K562 (cell line): ENCODE results near the gene EIF2AK2. TPM values are rescaled to one million over a fixed set of nuclear protein-coding genes. Genes with fewer than 3 reads are reported as not detected.

Experiments
- ATAC-seq: fragments of 200-7000 bp; cut with Tn5 transposase; 3 replicates; pipeline ENCODE4 v1.9.1; 2020; ENCODE audit warnings: moderate library complexity
- BruUV-seq: library from RNA; stranded (reverse); fragments of 400-500 nt; replicated peaks from 2 replicates; lab custom pipeline; 2021; lab: Mats Ljungman, UMichigan
- CTCF ChIA-PET: fragments of 300-600 bp; formaldehyde crosslinking; extraction: SDS; loops from one replicate; lab custom pipeline; 2021; ENCODE audit warnings: low intra/inter-chr PET ratio; lab: Yijun Ruan, JAX
- POLR2A ChIA-PET: fragments of 300-600, 350-650 bp; sonication (Branson Sonifier 250); formaldehyde crosslinking; extraction: SDS; loops from one replicate; lab custom pipeline; 2021; ENCODE audit warnings: antibody characterized with exemption, inconsistent platforms; lab: Yijun Ruan, JAX
- DNase-seq, 4 experiments: peaks; one replicate each; pipeline versions ENCODE4 v3.0.0 to v3.0.0-alpha.2; 2011 to 2018; ENCODE audit warnings: low spot score in 3 of 4, mixed read lengths in 3 of 4; ENCODE audit errors: extremely low read depth in 1 of 4
- FAIRE-seq: peaks from 2 replicates; lab custom pipeline; 2011; peaks lifted over from hg19 to GRCh38; lab: Jason Lieb, UNC
- H2AFZ ChIP-seq: 2 replicates; pipeline ENCODE4 v1.6.0; 2011; ENCODE audit warnings: low read depth, low read length, control low read depth, inconsistent platforms
- H3K27ac ChIP-seq: fragments of 200-600 bp; 3 replicates; pipeline ENCODE4 v1.8.0; 2011; ENCODE audit warnings: low read depth, mild to moderate bottlenecking, control low read depth, inconsistent platforms, low read length, moderate library complexity, mixed read lengths; ENCODE audit errors: extremely low read depth
- H3K27me3 ChIP-seq, 2 experiments: fragments of 300-600 bp in 1 of 2; 2 replicates in 1 of 2; 3 replicates in 1 of 2; pipeline versions ENCODE4 v1.6.0 to v1.8.0; 2011; ENCODE audit warnings: inconsistent platforms in 2 of 2, low read length in 2 of 2, mild to moderate bottlenecking in 1 of 2, mixed read lengths in 1 of 2, moderate library complexity in 1 of 2; ENCODE audit not compliant: control insufficient read depth in 2 of 2, insufficient read depth in 2 of 2
- H3K36me3 ChIP-seq: fragments of 300-600 bp; 3 replicates; pipeline ENCODE4 v1.8.0; 2011; ENCODE audit warnings: mild to moderate bottlenecking, low read length, inconsistent platforms; ENCODE audit not compliant: control insufficient read depth, insufficient read depth
- H3K4me1 ChIP-seq, 2 experiments: fragments of 200-600 bp in 1 of 2; replicated peaks in 1 of 2; 2 replicates in 1 of 2; 3 replicates in 1 of 2; pipeline versions ENCODE4 v1.5.1 to v1.8.0; 2011; ENCODE audit warnings: inconsistent platforms in 2 of 2, low read length in 2 of 2, mild to moderate bottlenecking in 1 of 2, mixed read lengths in 1 of 2, moderate library complexity in 1 of 2; ENCODE audit not compliant: control insufficient read depth in 2 of 2, insufficient read depth in 2 of 2
- H3K4me2 ChIP-seq: 2 replicates; pipeline ENCODE4 v1.6.1; 2011; ENCODE audit warnings: low read length, control low read depth, inconsistent platforms, mixed read lengths; ENCODE audit not compliant: insufficient read depth
- H3K4me3 ChIP-seq: fragments of 200-600 bp; sonication (generic), shearing (Covaris generic); 2 replicates; pipeline ENCODE4 v1.5.1; 2016; ENCODE audit warnings: control low read depth, inconsistent platforms
- H3K79me2 ChIP-seq: fragments of 200-600 bp; 3 replicates; pipeline ENCODE4 v1.8.0; 2011; ENCODE audit warnings: low read length, inconsistent platforms; ENCODE audit not compliant: control insufficient read depth, insufficient read depth
- H3K9ac ChIP-seq, 2 experiments: 2 replicates each; pipeline versions ENCODE4 v1.6.0 to v1.6.1; 2011; ENCODE audit warnings: low read depth in 2 of 2, low read length in 2 of 2, control low read depth in 1 of 2, inconsistent platforms in 1 of 2, mild to moderate bottlenecking in 1 of 2, mixed read lengths in 1 of 2; ENCODE audit not compliant: insufficient read depth in 1 of 2
- H3K9me1 ChIP-seq: one replicate; pipeline ENCODE4 v1.6.0; 2011; ENCODE audit warnings: inconsistent platforms, mild to moderate bottlenecking, low read length, moderate library complexity; ENCODE audit not compliant: control insufficient read depth, insufficient read depth
- H3K9me3 ChIP-seq: replicated peaks from 2 replicates; pipeline ENCODE4 v1.5.1; 2011; ENCODE audit warnings: low read depth, low read length, inconsistent platforms; ENCODE audit not compliant: control insufficient read depth, insufficient read depth
- H4K20me1 ChIP-seq: replicated peaks from 2 replicates; pipeline ENCODE4 v1.6.1; 2011; ENCODE audit warnings: low read length, inconsistent platforms, mixed read lengths; ENCODE audit not compliant: control insufficient read depth, insufficient read depth
- ATF4 ChIP-seq: fragments of 450-650 bp; formaldehyde crosslinking; IDR thresholded peaks from 2 replicates; pipeline ENCODE4 v1.4.0; 2022; ENCODE audit warnings: mild to moderate bottlenecking, moderate library complexity
- CBFB ChIP-seq: sonication (generic); formaldehyde crosslinking; IDR thresholded peaks from 2 replicates; pipeline ENCODE4 v1.4.0; 2020; ENCODE audit warnings: mild to moderate bottlenecking, missing genetic modification reagents
- CHD1 ChIP-seq: fragments of 200-600 bp; sonication (generic); IDR thresholded peaks from one replicate; pipeline ENCODE4 v1.6.1; 2012; ENCODE audit warnings: mild to moderate bottlenecking, moderate library complexity, low read length, inconsistent platforms
- GABPA ChIP-seq: fragments of 200-800 bp; sonication (Bioruptor generic); conservative IDR thresholded peaks from 2 replicates; pipeline ENCODE4 v1.6.1; 2016; ENCODE audit warnings: low read depth, missing genetic modification characterization, missing compliant biosample characterization
- HMBOX1 ChIP-seq: sonication (generic); IDR thresholded peaks from 2 replicates; pipeline ENCODE4 v1.6.1; 2016
- HSF4 ChIP-seq: fragments of 250-450 bp; sonication (Bioruptor Pico); IDR thresholded peaks from 2 replicates; pipeline ENCODE4 v2.1.2; 2022; ENCODE audit warnings: mild to moderate bottlenecking, moderate library complexity, borderline replicate concordance
- ZNF316 ChIP-seq: fragments of 450-650 bp; IDR thresholded peaks from 2 replicates; pipeline ENCODE4 v1.6.1; 2016
- WGBS: fragments of 100-300 bp; shearing (Covaris generic); methylation state at CpG from one replicate; pipeline ENCODE4 v1.1.6; 2016; ENCODE audit warnings: low coverage, mixed read lengths; ENCODE audit not compliant: insufficient coverage; ENCODE audit errors: missing lambda C conversion rate; 5-methylcytosine and 5-hydroxymethylcytosine counted together
- in situ Hi-C: fragments of 300-500 bp; cut with MboI; formaldehyde crosslinking; loops from 4 replicates; pipeline ENCODE4 v1.15.0; 2018; ENCODE audit warnings: inconsistent platforms, mixed read lengths
- intact Hi-C: fragments of 100-400 bp; cut with micrococcal nuclease; formaldehyde crosslinking; loops from 2 replicates; pipeline ENCODE4 v1.14.2; 2022
- polyA plus RNA-seq, 8 experiments: library from polyadenylated mRNA; depleted of rRNA in 4 of 8; stranded (reverse) in 5 of 8; unstranded in 3 of 8; fragments of >200 nt; fragmentation: Nextera tagmentation in 2 of 8; fragmentation: Illumina TruSeq in 1 of 8; extraction: Ambion mirVana in 2 of 8; extraction: Trizol in 1 of 8; gene quantifications; 2 replicates each; pipeline versions ENCODE4 v1.2.1 to v1.2.3, GENCODE V29; 2011 to 2014; ENCODE audit warnings: inconsistent platforms in 1 of 8, missing spikeins in 1 of 8
- total RNA-seq, 7 experiments: library from RNA; depleted of rRNA in 6 of 7; stranded (reverse); fragments of >200 nt in 6 of 7; fragmentation: Illumina TruSeq in 2 of 7; extraction: Trizol in 2 of 7; gene quantifications; 2 replicates each; pipeline versions ENCODE4 v1.2.1 to v1.2.3, GENCODE V29; 2011 to 2021; ENCODE audit warnings: low replicate concordance in 1 of 7
- TF ChIP-seq, protein P1 (sequence below), 3 experiments: fragments of 200-800 bp in 1 of 3; fragments of 250-450 bp in 1 of 3; fragments of 450-650 bp in 1 of 3; sonication (Bioruptor Pico) in 1 of 3; sonication (Bioruptor generic) in 1 of 3; formaldehyde crosslinking in 1 of 3; IDR thresholded peaks; 2 replicates each; pipeline versions ENCODE4 v1.6.1 to v1.8.0; 2016 to 2022; ENCODE audit warnings: mild to moderate bottlenecking in 2 of 3, missing genetic modification characterization in 2 of 3, missing compliant biosample characterization in 1 of 3, moderate library complexity in 1 of 3
- TF ChIP-seq, protein P2 (sequence below): IDR thresholded peaks from 2 replicates; pipeline ENCODE4 v1.6.1; 2016; ENCODE audit warnings: missing genetic modification characterization, missing compliant biosample characterization

Gene EIF2AK2
- total and polyA plus RNA-seq, 9 of the 15 experiments (the other 6 are each of a cell fraction or from before 2014, with no cell fraction given), result 3.8 to 19.5 (median 13.3) TPM

DNA sequence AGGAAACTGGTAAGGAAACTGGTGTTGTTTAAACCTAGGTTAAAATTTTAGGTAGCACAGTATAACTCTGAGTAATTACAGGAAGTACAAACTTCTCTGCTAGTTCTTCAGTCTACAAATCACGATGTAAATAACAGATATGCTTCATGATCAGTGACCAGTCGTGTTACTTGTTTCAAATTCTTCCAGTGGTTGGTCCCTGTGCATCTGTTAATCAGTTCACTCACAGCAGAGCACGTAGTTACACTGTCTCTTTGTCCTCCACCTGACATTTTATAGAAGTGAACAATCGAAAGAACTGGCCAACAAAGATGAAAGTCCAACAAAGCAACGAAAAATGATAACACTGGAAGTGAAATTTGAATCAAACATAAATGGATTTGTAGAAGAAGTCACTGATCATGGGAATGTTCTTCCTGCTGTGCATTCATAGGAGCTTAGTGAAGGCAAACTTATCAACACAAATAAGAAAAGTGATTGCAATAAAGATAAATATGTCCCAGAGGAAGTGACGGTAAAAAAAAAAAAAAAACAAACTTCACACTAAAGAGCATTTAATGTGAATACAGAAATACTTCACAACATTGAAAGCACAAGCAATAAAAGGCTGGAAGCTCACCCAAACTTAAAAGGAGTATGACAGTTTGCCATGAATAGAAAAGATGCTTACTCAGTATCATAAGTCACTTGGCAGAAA is 7.0 kb downstream of the EIF2AK2 start:
- DNase-seq (peak in 2 of 4 experiments; percentile 6 to 16), ATAC-seq (peak; percentile 66), FAIRE-seq (peak; percentile 54)
- H3K4me1 ChIP-seq, result peaks cover 2 to 7% of the 10 kb centered on the region in 2 experiments; a peak in 3 of 5 replicates
- H3K4me3 ChIP-seq, result no peak overlapping the region
- POLR2A ChIA-PET, result no interaction called here
- H3K9ac ChIP-seq, result no peak overlapping the region
- H3K27me3 ChIP-seq, result no peaks in the 10 kb centered on the region
- intact Hi-C loops, result no loop called here
- BruUV-seq, result no TSS peak
- no peak overlapping the region for H3K27ac ChIP-seq
- 12% methylated on average over 6 of the region's 6 CpGs for whole genome bisulfite sequencing
- H3K9me3 ChIP-seq, result no peaks in the 10 kb centered on the region
- H3K36me3 ChIP-seq, result peaks cover 26% of the 10 kb centered on the region; the same call in 2 of the 3 replicates
- in situ Hi-C loops, result loop anchor here (10.0 kb wide), 1 partner anchor 725 kb away; no protein-coding TSS in a partner anchor
- H3K79me2 ChIP-seq, result peaks cover 12% of the 10 kb centered on the region
- no peaks in the 10 kb centered on the region for H3K9me1 ChIP-seq
- H3K4me2 ChIP-seq, result no peak overlapping the region
- H4K20me1 ChIP-seq, result no peaks in the 10 kb centered on the region
- CTCF ChIA-PET, result no interaction called here
- TF ChIP-seq, protein P1, sequence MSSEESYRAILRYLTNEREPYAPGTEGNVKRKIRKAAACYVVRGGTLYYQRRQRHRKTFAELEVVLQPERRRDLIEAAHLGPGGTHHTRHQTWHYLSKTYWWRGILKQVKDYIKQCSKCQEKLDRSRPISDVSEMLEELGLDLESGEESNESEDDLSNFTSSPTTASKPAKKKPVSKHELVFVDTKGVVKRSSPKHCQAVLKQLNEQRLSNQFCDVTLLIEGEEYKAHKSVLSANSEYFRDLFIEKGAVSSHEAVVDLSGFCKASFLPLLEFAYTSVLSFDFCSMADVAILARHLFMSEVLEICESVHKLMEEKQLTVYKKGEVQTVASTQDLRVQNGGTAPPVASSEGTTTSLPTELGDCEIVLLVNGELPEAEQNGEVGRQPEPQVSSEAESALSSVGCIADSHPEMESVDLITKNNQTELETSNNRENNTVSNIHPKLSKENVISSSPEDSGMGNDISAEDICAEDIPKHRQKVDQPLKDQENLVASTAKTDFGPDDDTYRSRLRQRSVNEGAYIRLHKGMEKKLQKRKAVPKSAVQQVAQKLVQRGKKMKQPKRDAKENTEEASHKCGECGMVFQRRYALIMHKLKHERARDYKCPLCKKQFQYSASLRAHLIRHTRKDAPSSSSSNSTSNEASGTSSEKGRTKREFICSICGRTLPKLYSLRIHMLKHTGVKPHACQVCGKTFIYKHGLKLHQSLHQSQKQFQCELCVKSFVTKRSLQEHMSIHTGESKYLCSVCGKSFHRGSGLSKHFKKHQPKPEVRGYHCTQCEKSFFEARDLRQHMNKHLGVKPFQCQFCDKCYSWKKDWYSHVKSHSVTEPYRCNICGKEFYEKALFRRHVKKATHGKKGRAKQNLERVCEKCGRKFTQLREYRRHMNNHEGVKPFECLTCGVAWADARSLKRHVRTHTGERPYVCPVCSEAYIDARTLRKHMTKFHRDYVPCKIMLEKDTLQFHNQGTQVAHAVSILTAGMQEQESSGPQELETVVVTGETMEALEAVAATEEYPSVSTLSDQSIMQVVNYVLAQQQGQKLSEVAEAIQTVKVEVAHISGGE (CRISPR knock-in tag; IDR thresholded peaks at IDR 0.05), result no peak
- no peak for TF ChIP-seq ATF4
- no peak for TF ChIP-seq HSF4
- no peak for TF ChIP-seq CBFB (CRISPR knock-in tag)
- TF ChIP-seq ZNF316, result 0 out of 2 replicates have a peak, but pooled peaks have one; percentile 21
- peak; percentile 60; the same call in 1 of the 2 replicates for TF ChIP-seq HMBOX1
- TF ChIP-seq, protein P2, sequence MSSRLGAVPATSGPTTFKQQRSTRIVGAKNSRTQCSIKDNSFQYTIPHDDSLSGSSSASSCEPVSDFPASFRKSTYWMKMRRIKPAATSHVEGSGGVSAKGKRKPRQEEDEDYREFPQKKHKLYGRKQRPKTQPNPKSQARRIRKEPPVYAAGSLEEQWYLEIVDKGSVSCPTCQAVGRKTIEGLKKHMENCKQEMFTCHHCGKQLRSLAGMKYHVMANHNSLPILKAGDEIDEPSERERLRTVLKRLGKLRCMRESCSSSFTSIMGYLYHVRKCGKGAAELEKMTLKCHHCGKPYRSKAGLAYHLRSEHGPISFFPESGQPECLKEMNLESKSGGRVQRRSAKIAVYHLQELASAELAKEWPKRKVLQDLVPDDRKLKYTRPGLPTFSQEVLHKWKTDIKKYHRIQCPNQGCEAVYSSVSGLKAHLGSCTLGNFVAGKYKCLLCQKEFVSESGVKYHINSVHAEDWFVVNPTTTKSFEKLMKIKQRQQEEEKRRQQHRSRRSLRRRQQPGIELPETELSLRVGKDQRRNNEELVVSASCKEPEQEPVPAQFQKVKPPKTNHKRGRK (tag), result no peak
- TF ChIP-seq GABPA (tag), result peak; percentile 35
- TF ChIP-seq CHD1, result no peak
- no peak overlapping the region for H2AFZ ChIP-seq
